ENCODE measurements around the gene CST4.
A peak's percentile ranks its signal among the peaks of the same experiment; 100 is the strongest.

The CST4 gene

DNA sequence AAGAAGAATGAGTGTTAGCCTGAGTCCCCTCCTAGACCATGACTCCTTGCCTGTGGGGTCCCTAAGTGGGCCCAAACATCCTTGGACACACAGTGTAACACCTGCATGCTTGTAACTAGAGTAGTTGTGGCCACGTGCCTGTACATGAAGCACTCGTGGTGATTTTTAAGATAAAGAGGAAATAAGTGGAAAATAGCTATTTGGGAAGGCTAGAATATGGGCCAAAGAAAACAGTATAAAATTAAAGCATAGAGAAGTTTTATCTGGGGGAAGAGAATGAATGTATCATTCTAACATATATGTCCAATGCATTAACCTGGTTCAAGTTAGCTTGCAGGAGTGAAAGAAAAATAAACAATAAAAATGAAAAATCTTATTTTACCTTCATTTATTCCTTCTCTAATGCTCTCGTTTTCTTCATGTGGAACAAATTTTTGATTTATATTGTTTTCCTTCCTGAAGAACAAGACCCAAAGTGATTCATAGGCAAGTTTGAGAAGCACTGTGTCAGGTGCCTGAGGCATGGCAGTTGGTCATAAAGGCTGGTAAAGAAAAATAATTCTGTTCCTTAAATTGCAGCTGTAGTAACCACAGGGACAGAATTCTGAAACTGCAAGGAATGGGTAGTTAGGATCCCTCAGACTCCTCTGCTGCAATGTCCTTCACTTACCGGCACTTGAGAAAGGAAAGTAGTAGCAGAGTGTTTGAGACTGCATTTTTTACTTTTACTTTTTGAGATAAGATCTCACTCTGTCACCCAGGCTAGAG lies 42.5 kb downstream of the CST4 start:
- Histone ChIP-seq H3K9ac (ENCODE audit: low read length) (no peak overlapping the region), H3K27me3 (ENCODE audit: control insufficient read depth, insufficient read depth, low read length) (no peaks in the 10 kb centered on the region), H3K36me3 (ENCODE audit: control insufficient read depth, insufficient read depth, low read length) (no peaks in the 10 kb centered on the region), H3K4me3 (ENCODE audit: low read length) (no peak overlapping the region), H3K9me3 (ENCODE audit: control insufficient read depth, low read length) (no peaks in the 10 kb centered on the region), H3K4me1 (ENCODE audit: control insufficient read depth, insufficient read depth, low read length) (no peaks in the 10 kb centered on the region)

DNA sequence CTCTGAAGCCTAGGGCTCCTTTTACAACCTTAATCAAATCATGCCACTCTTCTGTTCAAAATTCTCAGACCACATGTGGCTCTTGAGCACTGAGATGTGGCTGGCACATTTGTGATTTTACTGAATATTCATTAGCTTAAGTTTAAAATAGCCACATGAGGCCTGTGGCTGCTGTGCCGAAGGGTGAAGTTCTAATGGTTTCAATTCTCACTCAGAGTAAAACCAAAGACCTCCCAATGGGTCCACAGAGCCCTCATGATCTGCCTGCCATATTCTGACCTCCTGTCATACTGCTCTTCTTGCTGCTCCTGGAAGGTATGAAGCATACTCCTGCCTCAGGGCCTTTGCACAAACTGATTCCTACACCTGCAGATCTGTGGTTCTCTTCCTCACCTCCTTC lies 43.3 kb downstream of the CST4 start:
- Histone ChIP-seq H3K9ac (ENCODE audit: low read length) (no peak overlapping the region), H3K4me3 (ENCODE audit: low read length) (no peak overlapping the region), H3K4me1 (ENCODE audit: control insufficient read depth, insufficient read depth, low read length) (no peaks in the 10 kb centered on the region), H3K27me3 (ENCODE audit: control insufficient read depth, insufficient read depth, low read length) (no peaks in the 10 kb centered on the region), H3K36me3 (ENCODE audit: control insufficient read depth, insufficient read depth, low read length) (no peaks in the 10 kb centered on the region), H3K9me3 (ENCODE audit: control insufficient read depth, low read length) (no peaks in the 10 kb centered on the region)

DNA sequence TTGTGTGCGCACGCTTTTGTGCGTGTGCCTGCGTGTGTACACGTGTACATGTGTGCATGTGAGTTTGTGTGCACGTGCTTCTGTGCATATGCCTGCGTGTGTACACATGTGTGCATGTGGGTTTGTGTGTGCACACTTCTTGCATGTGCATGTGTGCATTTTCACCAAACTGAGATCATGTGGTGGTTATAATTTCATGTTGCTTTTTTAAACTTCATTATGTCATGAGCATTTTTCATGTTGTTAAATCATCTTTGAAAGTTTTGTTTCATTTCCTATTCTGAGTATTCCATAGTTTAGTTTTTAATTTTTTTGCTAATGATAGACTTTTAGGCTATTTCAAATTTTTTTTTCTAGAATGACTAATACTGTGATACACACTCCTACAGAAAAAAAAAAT lies 44.7 kb downstream of the CST4 start:
- Histone ChIP-seq H3K4me3 (ENCODE audit: low read length) (no peak overlapping the region), H3K9ac (ENCODE audit: low read length) (no peak overlapping the region), H3K4me1 (ENCODE audit: control insufficient read depth, insufficient read depth, low read length) (no peaks in the 10 kb centered on the region), H3K36me3 (ENCODE audit: control insufficient read depth, insufficient read depth, low read length) (no peaks in the 10 kb centered on the region), H3K9me3 (ENCODE audit: control insufficient read depth, low read length) (no peaks in the 10 kb centered on the region), H3K27me3 (ENCODE audit: control insufficient read depth, insufficient read depth, low read length) (no peaks in the 10 kb centered on the region)

DNA sequence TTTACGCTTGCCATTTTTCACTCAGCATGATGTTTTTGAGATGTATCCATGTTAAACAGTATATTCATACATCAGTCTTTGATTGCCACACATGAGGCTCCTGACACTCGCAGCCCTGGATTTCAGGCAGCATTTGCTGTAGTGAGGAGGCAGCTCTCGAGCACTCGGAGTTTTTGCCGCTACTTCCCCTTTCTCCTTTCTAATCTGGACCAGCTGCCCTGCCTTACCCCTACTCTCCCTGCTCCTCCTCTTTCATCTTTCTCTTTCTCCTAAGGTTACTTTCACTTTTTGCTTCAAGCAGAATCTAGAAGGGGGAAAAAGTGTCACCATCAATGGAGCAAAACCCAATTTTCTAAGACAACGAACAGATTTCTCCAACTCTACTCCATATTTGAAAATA lies 45.2 kb downstream of the CST4 start:
- Histone ChIP-seq H3K9me3 (ENCODE audit: control insufficient read depth, low read length) (no peaks in the 10 kb centered on the region), H3K4me3 (ENCODE audit: low read length) (no peak overlapping the region), H3K9ac (ENCODE audit: low read length) (no peak overlapping the region), H3K4me1 (ENCODE audit: control insufficient read depth, insufficient read depth, low read length) (peaks cover 2% of the 10 kb centered on the region), H3K27me3 (ENCODE audit: control insufficient read depth, insufficient read depth, low read length) (no peaks in the 10 kb centered on the region), H3K36me3 (ENCODE audit: control insufficient read depth, insufficient read depth, low read length) (no peaks in the 10 kb centered on the region)

DNA sequence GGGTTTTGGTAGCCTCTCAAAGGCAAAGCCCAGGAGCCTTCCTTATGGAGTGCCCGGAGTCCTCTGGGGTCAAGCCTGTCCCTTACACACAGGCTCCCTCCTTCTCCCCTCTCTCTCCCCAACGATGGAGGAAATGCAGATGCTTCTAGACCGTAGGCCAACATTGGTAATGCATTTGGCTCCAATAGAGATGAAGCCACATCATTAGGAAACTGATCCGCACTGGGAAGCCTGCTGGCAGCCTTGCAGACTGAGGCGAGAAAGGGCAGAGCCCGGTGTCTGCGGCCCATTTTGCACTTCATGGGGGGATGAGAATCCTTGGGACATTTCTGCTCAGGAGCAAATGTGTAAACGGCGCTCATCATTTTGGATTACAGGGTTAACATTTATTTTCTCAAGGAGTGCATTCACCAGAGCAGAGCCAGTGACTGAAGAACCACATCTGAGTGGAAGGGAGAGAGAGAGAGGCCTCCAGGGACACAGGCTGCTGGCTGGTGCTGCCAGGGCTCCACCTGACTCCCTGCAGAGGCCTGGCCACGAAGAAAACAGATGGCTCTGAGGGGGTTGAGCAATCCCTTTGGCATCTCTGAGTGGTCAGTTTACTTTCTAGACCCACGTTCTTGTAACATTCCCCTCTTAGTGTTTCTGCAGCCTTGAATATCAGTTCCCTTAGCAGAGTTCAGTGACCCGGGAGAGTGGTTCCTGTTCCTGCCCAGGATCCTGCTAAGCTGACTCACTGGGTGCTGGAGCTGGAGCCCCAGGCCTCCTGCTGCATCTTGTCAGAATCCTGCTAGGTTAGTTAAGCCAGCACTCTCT lies 46.7 kb downstream of the CST4 start:
- Histone ChIP-seq H3K36me3 (ENCODE audit: control insufficient read depth, insufficient read depth, low read length) (no peaks in the 10 kb centered on the region), H3K4me1 (ENCODE audit: control insufficient read depth, insufficient read depth, low read length) (peaks cover 6% of the 10 kb centered on the region), H3K9me3 (ENCODE audit: control insufficient read depth, low read length) (no peaks in the 10 kb centered on the region), H3K4me3 (ENCODE audit: low read length) (no peak overlapping the region), H3K27me3 (ENCODE audit: control insufficient read depth, insufficient read depth, low read length) (no peaks in the 10 kb centered on the region), H3K9ac (ENCODE audit: low read length) (no peak overlapping the region)

DNA sequence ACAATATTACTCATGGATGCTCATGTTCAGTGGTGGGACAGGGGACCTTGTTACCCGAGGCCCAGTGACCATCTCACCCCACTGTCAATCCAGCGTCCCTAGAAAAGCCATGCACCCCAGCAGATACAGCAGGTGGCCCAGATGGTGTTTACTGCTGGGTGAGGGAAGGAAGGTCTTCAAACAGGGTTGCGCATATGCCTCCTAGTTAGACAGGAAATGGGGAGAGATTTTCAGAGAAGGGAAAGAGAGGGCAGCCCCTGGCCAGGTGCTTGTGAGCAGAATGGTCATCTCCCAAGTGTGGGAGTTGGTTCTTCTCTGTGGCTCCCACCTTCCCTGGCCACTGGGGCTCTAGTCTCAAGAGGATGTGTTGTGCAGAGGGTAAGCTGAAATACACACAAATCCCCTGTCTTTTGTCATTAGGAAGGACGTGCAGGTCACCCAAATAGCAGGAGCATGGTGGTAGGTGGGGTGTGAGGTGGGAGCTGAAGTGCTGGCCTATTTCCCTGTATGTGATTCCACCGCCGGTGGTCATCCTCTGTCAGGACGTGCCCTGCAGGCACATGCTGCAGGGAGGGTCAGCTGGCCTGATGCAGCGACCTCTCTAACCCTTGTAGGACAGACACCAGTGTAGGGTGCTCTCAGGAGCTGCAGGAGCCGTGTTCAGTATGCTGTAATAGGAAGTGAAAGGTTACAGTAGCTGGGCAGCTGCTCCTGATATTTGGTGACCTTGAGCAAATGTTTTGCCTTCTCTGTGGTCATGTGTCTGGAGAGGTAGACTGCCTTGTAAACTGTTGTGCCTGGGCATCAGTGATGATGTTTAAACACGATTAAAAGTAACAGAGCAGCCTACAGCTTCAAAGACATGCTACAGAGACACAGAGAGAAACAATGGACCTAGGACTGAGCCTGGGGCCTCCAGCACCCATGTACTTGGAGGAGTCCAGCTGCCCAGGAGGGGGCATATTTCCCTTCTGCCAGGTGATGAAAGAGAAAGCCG lies 47.9 kb downstream of the CST4 start:
- no peaks in the 10 kb centered on the region for H3K27me3 ChIP-seq (ENCODE audit: control insufficient read depth, insufficient read depth, low read length)
- no peaks in the 10 kb centered on the region for H3K9me3 ChIP-seq (ENCODE audit: control insufficient read depth, low read length)
- no peaks in the 10 kb centered on the region for H3K36me3 ChIP-seq (ENCODE audit: control insufficient read depth, insufficient read depth, low read length)
- H3K9ac ChIP-seq (ENCODE audit: low read length): no peak overlapping the region
- H3K4me3 ChIP-seq (ENCODE audit: low read length): no peak overlapping the region
- H3K4me1 ChIP-seq (ENCODE audit: control insufficient read depth, insufficient read depth, low read length): peaks cover 14% of the 10 kb centered on the region

DNA sequence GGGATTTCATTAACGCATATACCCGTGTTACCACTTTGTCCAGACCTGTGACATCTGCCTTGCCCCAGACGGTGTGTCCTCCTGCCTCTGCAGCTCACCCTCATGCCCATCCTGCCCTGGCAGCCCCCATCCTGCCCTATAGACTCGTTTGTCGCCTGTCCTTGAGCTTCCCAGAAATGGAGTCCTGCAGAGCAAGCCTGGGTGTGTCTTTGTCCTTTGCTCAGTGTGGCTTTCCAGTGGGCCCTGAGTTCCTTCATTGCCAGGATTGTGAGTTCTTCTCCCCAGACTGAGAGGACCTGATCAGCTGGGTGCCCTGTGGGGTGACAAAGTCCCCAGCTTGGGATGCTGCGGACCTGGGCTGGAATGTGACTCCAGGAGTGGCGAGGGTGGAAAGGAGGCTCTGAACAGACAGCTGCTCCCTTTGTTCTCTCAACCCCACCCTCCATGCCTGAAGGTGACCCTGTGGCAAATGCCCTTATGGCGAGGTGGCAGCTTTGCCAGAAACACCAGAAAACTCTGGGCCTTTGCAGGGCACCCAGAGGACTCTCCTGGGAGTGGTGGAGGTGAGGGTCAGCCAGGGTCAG lies 48.7 kb downstream of the CST4 start:
- Histone ChIP-seq H3K4me3 (ENCODE audit: low read length) (no peak overlapping the region), H3K9ac (ENCODE audit: low read length) (no peak overlapping the region), H3K9me3 (ENCODE audit: control insufficient read depth, low read length) (no peaks in the 10 kb centered on the region), H3K4me1 (ENCODE audit: control insufficient read depth, insufficient read depth, low read length) (peaks cover 22% of the 10 kb centered on the region), H3K27me3 (ENCODE audit: control insufficient read depth, insufficient read depth, low read length) (no peaks in the 10 kb centered on the region), H3K36me3 (ENCODE audit: control insufficient read depth, insufficient read depth, low read length) (peaks cover under 1% of the 10 kb centered on the region)

DNA sequence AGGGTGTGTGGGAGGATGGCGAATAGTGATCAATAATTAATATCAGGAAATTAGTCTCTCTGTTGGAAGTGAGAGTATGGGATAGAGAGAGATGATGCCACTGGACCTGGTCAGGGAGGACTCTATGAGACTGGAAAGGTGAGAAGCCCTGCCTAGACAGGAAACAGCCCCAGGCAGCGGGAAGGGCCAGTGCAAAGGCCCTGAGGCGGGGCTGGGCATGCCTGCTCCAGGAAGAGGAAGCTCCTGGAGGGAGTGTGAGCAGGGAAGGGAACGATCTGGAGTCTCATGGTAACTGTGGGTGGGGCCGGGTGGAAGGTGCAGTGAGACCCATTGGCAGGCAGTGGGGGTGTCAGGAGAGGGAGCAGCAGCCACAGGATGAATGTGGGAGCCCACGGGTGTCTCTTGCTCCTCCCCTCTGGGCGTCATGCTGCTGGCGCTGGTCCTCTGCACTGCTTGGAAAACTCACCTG lies 49.3 kb downstream of the CST4 start:
- no peak overlapping the region for H3K4me3 ChIP-seq (ENCODE audit: low read length)
- H3K9ac ChIP-seq (ENCODE audit: low read length): no peak overlapping the region
- H3K9me3 ChIP-seq (ENCODE audit: control insufficient read depth, low read length): no peaks in the 10 kb centered on the region
- peaks cover 28% of the 10 kb centered on the region for H3K4me1 ChIP-seq (ENCODE audit: control insufficient read depth, insufficient read depth, low read length)
- peaks cover 7% of the 10 kb centered on the region for H3K36me3 ChIP-seq (ENCODE audit: control insufficient read depth, insufficient read depth, low read length)
- H3K27me3 ChIP-seq (ENCODE audit: control insufficient read depth, insufficient read depth, low read length): no peaks in the 10 kb centered on the region

DNA sequence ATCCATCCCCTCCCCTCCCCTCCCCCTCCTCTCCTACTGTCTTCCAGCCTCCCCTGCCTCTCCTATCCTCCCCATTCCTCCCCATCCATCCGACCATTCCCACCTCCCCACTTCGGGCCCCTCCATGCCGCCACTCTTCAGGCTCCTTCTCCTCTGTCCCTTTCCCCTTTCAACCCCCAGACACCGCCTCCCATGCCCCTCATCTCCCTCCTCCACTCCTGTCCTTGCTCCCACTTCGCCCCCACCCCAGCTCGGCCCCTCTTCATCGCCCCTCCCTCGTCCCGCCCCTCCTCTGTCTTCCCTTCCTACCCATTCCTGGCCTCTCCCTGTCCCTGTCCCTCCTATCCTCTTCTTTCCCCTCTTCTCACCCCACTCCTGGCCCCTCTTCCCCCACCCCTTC lies 50.5 kb downstream of the CST4 start:
- Histone ChIP-seq H3K27me3 (ENCODE audit: control insufficient read depth, insufficient read depth, low read length) (no peaks in the 10 kb centered on the region), H3K9me3 (ENCODE audit: control insufficient read depth, low read length) (no peaks in the 10 kb centered on the region), H3K9ac (ENCODE audit: low read length) (no peak overlapping the region), H3K4me1 (ENCODE audit: control insufficient read depth, insufficient read depth, low read length) (peaks cover 34% of the 10 kb centered on the region), H3K36me3 (ENCODE audit: control insufficient read depth, insufficient read depth, low read length) (peaks cover 14% of the 10 kb centered on the region), H3K4me3 (ENCODE audit: low read length) (no peak overlapping the region)

DNA sequence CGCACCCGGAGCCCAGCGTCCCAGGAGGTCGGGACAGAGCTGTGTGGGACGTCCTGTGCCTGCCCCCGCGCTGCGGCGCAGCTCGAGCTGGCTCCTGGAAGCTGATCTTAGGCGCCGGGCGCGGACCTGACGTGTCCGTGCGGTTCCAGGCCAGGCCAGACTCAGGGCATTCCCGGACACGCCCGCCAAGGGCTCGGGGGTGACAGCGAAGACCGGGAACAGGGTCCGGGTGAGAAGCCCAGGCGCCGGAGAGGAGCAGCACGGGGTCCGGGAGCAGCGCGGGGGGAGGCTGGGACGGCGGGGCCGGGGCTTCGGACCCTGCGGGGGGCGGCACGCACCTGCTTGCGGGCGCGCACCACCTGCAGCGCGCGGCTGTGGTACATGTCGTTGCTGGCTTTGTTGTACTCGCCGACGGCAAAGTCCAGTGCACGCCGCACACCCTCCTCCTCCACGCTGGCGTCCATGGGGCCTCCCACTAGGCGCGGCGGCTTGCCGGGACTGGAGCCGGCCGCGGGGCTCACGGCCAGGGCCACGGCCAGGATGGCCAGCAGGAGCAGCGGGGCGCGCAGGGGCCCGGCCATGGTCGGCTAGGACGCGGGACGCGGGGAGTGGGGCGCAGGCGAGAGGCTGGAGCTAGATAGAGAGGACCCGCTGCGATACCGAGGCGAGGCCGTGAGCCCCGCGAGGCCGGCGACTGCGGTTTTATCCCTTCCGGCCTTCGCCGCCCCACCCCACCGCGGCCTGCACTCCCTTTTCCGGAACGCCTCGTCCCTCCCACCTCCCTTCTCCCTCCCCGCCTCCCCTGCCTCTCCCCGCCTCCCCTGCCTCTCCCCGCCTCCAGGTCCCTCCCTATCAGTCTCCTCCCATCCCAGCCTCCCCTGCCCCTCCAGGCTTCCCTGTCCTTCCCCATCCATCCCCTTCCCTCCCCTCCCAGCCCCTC lies 51.3 kb downstream of the CST4 start, which contains the start of gene CST3:
Gene CST3 (minus strand): TSS at position 674 of the 940 bp plus-strand sequence. CDS start 93 bp downstream, at position 581.
- Histone ChIP-seq H3K4me1 (ENCODE audit: control insufficient read depth, insufficient read depth, low read length) (peaks cover 34% of the 10 kb centered on the region), H3K4me3 (ENCODE audit: low read length) (peak within 1 kb of the TSS; percentile 45), H3K27me3 (ENCODE audit: control insufficient read depth, insufficient read depth, low read length) (no peaks in the 10 kb centered on the region), H3K36me3 (ENCODE audit: control insufficient read depth, insufficient read depth, low read length) (peaks cover 17% of the 10 kb centered on the region), H3K9me3 (ENCODE audit: control insufficient read depth, low read length) (no peaks in the 10 kb centered on the region), H3K9ac (ENCODE audit: low read length) (peak within 1 kb of the TSS; percentile 90)

All from mucosa of stomach (tissue), 1 donor.